Liver (tissue), 3 donors: ENCODE data around the gene MDN1.

Experiments
- GABPA ChIP-seq, 2 donors: IDR thresholded peaks in 1 of 2; conservative IDR thresholded peaks in 1 of 2; 2 replicates each; pipeline ENCODE4 v1.6.1; 2016; ENCODE audit warnings: antibody characterized with exemption in 2 of 2, mild to moderate bottlenecking in 1 of 2, moderate library complexity in 1 of 2
- JUND ChIP-seq, 2 donors: IDR thresholded peaks; 2 replicates each; pipeline ENCODE4 v1.6.1; 2016; ENCODE audit warnings: antibody characterized with exemption in 2 of 2
- YY1 ChIP-seq: IDR thresholded peaks from 2 replicates; pipeline ENCODE4 v1.6.1; 2016; ENCODE audit warnings: antibody characterized with exemption, mild to moderate bottlenecking
- TF ChIP-seq, protein P1 (sequence below): fragments of 150-350 bp; IDR thresholded peaks from 2 replicates; pipeline ENCODE4 v1.5.1; 2017; ENCODE audit warnings: improper control_type of control experiment, low read depth, low read length; ENCODE audit not compliant: missing input control
- donor health status: healthy.
- donor health status: healthy.

GRCh38 chr6:89660981-89661380 lies 158.6 kb downstream of the MDN1 start:
- TF ChIP-seq, protein P1, sequence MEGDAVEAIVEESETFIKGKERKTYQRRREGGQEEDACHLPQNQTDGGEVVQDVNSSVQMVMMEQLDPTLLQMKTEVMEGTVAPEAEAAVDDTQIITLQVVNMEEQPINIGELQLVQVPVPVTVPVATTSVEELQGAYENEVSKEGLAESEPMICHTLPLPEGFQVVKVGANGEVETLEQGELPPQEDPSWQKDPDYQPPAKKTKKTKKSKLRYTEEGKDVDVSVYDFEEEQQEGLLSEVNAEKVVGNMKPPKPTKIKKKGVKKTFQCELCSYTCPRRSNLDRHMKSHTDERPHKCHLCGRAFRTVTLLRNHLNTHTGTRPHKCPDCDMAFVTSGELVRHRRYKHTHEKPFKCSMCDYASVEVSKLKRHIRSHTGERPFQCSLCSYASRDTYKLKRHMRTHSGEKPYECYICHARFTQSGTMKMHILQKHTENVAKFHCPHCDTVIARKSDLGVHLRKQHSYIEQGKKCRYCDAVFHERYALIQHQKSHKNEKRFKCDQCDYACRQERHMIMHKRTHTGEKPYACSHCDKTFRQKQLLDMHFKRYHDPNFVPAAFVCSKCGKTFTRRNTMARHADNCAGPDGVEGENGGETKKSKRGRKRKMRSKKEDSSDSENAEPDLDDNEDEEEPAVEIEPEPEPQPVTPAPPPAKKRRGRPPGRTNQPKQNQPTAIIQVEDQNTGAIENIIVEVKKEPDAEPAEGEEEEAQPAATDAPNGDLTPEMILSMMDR: no peak
- TF ChIP-seq YY1 (no peak), JUND (IDR thresholded peaks at IDR 0.05) (no peak), GABPA (IDR thresholded peaks at IDR 0.05 in 1 of 2, conservative IDR thresholded peaks at IDR 0.05 in 1 of 2) (no peak)
